ENCODE data around the gene PAXX.

PAXX gene

GRCh38 chr9:136952876-136953770 is 39.1 kb upstream of the PAXX start:
- DNase-seq, result no peak

- no peak for DNase-seq
These were observed 38.4 kb upstream of the PAXX start for GRCh38 chr9:136953771-136954269.

- DNase-seq, result no peak
These were observed 37.7 kb upstream of the PAXX start for GRCh38 chr9:136954270-136955083.

GRCh38 chr9:136955202-136955942 is 36.9 kb upstream of the PAXX start:
- DNase-seq, result no peak

DNA sequence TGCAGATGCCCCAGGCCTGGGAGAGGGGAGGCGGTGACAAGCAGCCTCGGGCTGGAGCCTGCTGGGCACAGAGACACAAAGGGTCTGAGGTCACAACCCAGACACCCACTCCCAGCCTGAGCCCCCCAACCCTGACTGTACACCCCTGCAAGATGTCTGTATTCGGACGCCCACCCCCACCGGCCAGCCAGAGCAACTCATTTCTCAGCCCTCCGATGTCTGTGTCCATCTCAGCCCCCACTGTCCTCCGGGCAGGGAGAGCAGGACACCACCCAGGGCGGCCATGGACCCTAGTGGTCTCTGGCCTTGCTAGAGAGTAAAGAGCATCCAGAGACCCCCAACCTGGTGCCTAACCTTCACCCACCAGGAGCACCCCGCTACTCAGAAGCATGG is 36.3 kb upstream of the PAXX start:
- no peak for DNase-seq

DNA sequence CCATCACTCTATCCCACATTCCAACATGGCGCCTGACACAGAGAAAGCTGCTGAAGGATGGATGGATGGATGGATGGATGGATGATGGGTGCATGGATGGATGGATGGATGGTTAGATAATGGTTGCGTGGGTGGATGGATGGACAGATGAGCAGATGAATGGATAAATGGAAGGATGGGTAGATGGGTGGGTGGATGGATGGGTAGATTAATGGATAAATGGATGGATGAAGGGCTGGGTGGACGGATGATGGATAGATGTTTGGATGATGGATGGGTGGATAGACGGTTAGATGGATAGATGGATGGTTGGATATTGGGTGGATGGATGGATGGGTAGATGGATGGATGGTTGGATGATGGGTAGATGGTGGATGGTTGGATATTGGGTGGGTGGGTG is 35.6 kb upstream of the PAXX start:
- no peak for DNase-seq

GRCh38 chr9:136957461-136957860 is 34.8 kb upstream of the PAXX start:
- no peak for DNase-seq

GRCh38 chr9:136957901-136958300 is 34.3 kb upstream of the PAXX start:
- no peak for DNase-seq

DNA sequence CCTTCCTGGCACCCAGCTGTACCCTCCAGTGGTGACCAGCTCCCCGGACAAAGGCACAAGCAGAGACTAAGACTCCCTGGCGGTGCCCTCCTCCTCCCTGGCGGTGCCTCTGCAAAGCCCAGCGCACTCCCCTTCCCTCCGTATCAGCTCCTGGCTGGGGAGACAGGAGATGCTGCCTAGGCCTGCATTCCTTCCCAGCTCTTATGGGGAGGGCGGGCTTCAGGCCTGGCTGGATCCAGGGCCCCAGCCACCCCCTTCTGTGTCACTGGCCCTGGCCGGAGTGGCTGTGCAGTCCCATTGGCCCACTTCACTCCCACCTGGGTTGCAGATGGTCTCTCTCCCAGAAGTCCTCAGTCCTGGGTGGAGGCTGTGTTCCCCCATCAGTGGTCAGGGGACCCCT is 33.7 kb upstream of the PAXX start:
- DNase-seq, result no peak

GRCh38 chr9:136958898-136959850 is 33.0 kb upstream of the PAXX start:
- DNase-seq, result no peak

- no peak for DNase-seq
These were observed 31.8 kb upstream of the PAXX start for GRCh38 chr9:136960212-136960937.

- DNase-seq, result no peak
These were observed 31.3 kb upstream of the PAXX start for GRCh38 chr9:136960938-136961275.

DNA sequence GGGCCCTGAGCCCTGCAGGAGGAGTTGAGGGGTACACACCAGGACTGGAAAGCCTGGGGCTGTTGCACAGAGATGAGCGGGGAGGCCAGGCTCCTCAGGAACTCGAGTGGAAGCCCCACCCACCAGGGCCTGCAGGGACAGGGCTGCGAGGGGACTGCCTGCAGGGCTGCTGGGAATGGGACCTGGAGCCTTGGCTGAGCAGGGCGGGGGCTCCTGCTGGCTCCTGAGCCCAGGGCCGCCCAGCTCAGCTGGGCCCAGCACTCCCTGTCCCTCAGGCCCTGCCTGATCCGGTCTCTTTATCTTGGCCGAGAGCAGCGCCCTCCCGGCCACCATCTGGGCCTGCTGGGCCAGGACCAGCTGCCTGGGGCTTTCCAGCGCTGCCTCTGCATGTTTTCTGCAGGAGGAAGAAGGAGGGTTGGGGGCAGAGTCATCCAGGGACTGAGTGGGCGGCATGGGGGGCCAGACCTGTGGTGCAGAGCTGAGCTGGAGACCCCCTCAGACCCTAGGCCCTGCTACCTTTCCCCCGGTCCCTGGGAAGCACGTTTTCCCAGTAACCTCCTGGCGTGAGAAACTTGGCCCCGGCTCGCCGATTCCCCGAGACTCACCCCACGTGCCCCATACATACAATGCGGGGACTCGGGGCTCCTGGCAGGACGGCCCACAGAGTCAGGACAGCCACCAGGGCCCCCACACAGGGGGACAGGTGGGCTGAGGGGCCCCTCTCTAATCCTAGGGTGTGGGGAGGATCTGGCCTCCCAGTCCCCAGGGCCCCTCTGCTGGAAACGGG is 30.8 kb upstream of the PAXX start:
- DNase-seq, result no peak

- no peak for DNase-seq
These were observed 30.1 kb upstream of the PAXX start for GRCh38 chr9:136962163-136962562.

DNA sequence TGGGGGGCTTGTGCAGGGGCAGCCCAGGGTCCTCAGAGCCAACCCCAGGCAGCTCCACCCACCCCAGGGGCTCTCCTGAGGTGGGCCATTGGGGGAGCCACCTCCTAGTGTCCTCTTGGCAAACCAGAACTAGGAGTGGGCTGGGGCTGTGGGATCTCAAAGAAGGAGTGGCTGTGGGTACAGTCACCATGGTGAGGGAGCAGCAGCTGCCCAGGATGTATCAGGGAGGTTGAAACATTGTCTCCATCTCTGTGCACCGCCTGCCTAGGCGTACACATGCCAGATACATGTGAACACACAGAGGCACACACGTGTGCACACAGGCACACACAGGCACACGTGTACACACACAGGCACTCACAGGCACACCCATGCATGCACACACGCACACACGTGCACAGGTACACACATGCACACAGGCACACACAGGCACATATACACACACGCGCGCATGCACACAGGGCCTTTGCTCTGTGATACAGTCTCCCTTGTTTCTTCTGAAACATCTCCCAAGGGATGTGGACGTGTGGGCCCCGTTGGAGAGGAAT is 29.4 kb upstream of the PAXX start:
- no peak for DNase-seq

- no peak for DNase-seq
These were observed 28.9 kb upstream of the PAXX start for GRCh38 chr9:136963341-136963740.

GRCh38 chr9:136963751-136964150 is 28.5 kb upstream of the PAXX start:
- DNase-seq, result no peak

GRCh38 chr9:136964171-136964689 is 28.0 kb upstream of the PAXX start:
- no peak for DNase-seq

GRCh38 chr9:136964833-136965422 is 27.3 kb upstream of the PAXX start:
- no peak for DNase-seq
